H1 (cell line): ENCODE results near the gene GPER1. TPM values are rescaled to one million over a fixed set of nuclear protein-coding genes. Genes with fewer than 3 reads are reported as not detected.

ENCODE experiments used
- CHD7 ChIP-seq: fragments of 300-600 bp; sonication (generic); IDR thresholded peaks from 2 replicates; pipeline ENCODE4 v1.7.1; 2012; ENCODE audit warnings: low read length, moderate library complexity, mild to moderate bottlenecking, inconsistent platforms; ENCODE audit not compliant: insufficient replicate concordance
- EGR1 ChIP-seq: IDR thresholded peaks from 2 replicates; pipeline ENCODE4 v1.6.1; 2011; ENCODE audit warnings: low read depth, low read length, borderline replicate concordance
- GABPA ChIP-seq: IDR thresholded peaks from 2 replicates; pipeline ENCODE4 v1.6.1; 2011; ENCODE audit warnings: mild to moderate bottlenecking, low read length, moderate library complexity, borderline replicate concordance; ENCODE audit not compliant: insufficient read depth
- HDAC6 ChIP-seq: IDR thresholded peaks from one replicate; pipeline ENCODE4 v1.7.1; 2012; ENCODE audit warnings: low read depth, mild to moderate bottlenecking, inconsistent platforms, low read length, moderate library complexity
- POLR2A ChIP-seq, 2 experiments: IDR thresholded peaks; 1 replicate in 1 of 2; 2 replicates in 1 of 2; pipeline ENCODE4 v1.6.1; 2011; ENCODE audit warnings: low read depth in 2 of 2, low read length in 2 of 2, mild to moderate bottlenecking in 2 of 2; ENCODE audit errors: control extremely low read depth in 1 of 2
- POU5F1 ChIP-seq: IDR thresholded peaks from 2 replicates; pipeline ENCODE4 v1.6.1; 2011; ENCODE audit warnings: low read depth, mild to moderate bottlenecking, low read length, moderate library complexity
- RBBP5 ChIP-seq: IDR thresholded peaks from 2 replicates; pipeline ENCODE4 v1.7.1; 2012; ENCODE audit warnings: low read depth, mild to moderate bottlenecking, inconsistent platforms, low read length, moderate library complexity, borderline replicate concordance
- RNF2 ChIP-seq: fragments of 200-900, 300-1000 bp; sonication (generic); IDR thresholded peaks from 2 replicates; pipeline ENCODE4 v1.7.1; 2016; ENCODE audit warnings: borderline replicate concordance, low read depth, mild to moderate bottlenecking, antibody characterized with exemption, low read length; ENCODE audit not compliant: poor library complexity, severe bottlenecking; ENCODE audit errors: missing control alignments
- RXRA ChIP-seq: IDR thresholded peaks from 2 replicates; pipeline ENCODE4 v1.6.1; 2011; ENCODE audit warnings: low read depth, mild to moderate bottlenecking, low read length, moderate library complexity; ENCODE audit not compliant: insufficient read depth
- SUZ12 ChIP-seq: fragments of 200-600 bp; sonication (generic); IDR thresholded peaks from 2 replicates; pipeline ENCODE4 v1.6.1; 2012; ENCODE audit warnings: mild to moderate bottlenecking, inconsistent platforms, low read length, moderate library complexity, mixed read lengths
- polyA plus RNA-seq, 7 experiments: library from polyadenylated mRNA; depleted of rRNA in 3 of 7; stranded (reverse) in 5 of 7; unstranded in 2 of 7; fragments of >200 nt in 5 of 7; fragments of 200-250 nt in 2 of 7; gene quantifications; 1 replicate in 5 of 7; 2 replicates in 1 of 7; 4 replicates in 1 of 7; pipeline versions ENCODE4 v1.2.1 to v1.2.3, GENCODE V29; 2011 to 2013; ENCODE audit warnings: missing spikeins in 2 of 7, mixed read lengths in 2 of 7
- total RNA-seq: library from RNA; stranded (reverse); fragmentation: NEBNext Ultra II Directional; extraction: Animal tissue kit (Norgen Biotek cat#: 25700); gene quantifications from 2 replicates; pipeline ENCODE4 v1.2.1, GENCODE V29; 2021

The GPER1 gene
- total and polyA plus RNA-seq, 2 of the 8 experiments (the other 6 are each of a cell fraction or from before 2014, with no cell fraction given): 0.24 to 0.47 TPM

DNA sequence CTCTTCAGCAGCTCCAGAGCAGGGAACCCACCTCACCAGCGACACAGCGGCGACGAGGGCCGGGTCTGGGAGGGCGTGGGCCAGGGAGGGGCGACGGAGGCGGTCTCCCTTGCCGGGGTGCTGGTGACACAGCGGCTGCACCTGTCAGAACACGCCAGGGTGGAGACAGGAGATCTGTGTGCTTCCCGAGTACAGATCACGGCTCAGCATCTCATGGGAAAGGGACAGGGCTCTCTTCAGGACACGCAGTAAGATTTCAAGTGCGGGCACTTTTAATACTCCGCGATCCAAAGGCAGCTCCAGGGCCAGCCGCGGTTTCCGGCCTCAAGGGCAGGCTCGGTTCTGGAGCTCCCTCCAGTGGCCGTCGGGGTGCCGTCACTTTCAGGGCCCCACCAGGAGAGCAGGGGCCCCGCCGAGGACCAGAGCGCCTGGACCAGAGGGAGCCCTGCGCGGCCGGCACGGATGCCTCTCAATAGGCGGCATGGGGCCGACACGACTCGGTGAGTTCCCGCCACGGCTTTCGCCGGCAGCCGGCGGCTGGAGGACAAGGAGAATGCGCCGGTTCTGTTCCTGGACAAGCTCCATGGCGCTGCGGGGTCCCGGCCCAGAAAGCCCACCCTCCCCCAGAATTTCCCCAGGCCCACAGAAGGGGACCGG is 22.2 kb upstream of the GPER1 start (continued):
- TF ChIP-seq POU5F1 (no peak), POLR2A (IDR thresholded peaks at IDR 0.05; ENCODE audit: control extremely low read depth in 1 of 2, low read depth in 2 of 2, low read length in 2 of 2) (no peak), SUZ12 (no peak), RXRA (0 out of 2 replicates have a peak, but pooled peaks have one; percentile 54), CHD7 (no peak), EGR1 (0 out of 2 replicates have a peak, but pooled peaks have one; percentile 24), GABPA (peak; percentile 86; the same call in 1 of the 2 replicates), RNF2 (no peak), RBBP5 (no peak), HDAC6 (no peak)
